CD14-positive monocyte (primary cell): Measurements from ENCODE around the gene MYL4. TPM values are rescaled to one million over a fixed set of nuclear protein-coding genes. Genes with fewer than 3 reads are reported as not detected.

Experiments
- DNase-seq, 3 donors: peaks; one replicate each; pipeline ENCODE4 v3.0.0-alpha.2; 2011 to 2022
- H2AFZ ChIP-seq: 2 replicates; pipeline ENCODE4 v1.6.0; 2012; ENCODE audit warnings: mild to moderate bottlenecking, low read depth, low read length, inconsistent platforms; ENCODE audit not compliant: insufficient read depth, poor library complexity, severe bottlenecking
- H3K27ac ChIP-seq, 2 donors: 1 replicate in 1 of 2; 2 replicates in 1 of 2; pipeline ENCODE4 v1.5.1; 2012 to 2013; ENCODE audit warnings: low read length in 2 of 2, control low read depth in 1 of 2, inconsistent platforms in 1 of 2, low read depth in 1 of 2, mild to moderate bottlenecking in 1 of 2
- H3K27me3 ChIP-seq, 2 donors: one replicate each; pipeline versions ENCODE4 v1.6.0 to v1.6.1; 2011 to 2013; ENCODE audit warnings: low read length in 2 of 2; ENCODE audit not compliant: control insufficient read depth in 2 of 2, insufficient read depth in 2 of 2
- H3K36me3 ChIP-seq, 2 donors: replicated peaks in 1 of 2; 1 replicate in 1 of 2; 2 replicates in 1 of 2; pipeline versions ENCODE4 v1.5.1 to v1.6.1; 2012 to 2013; ENCODE audit warnings: low read length in 2 of 2, control low read depth in 1 of 2, inconsistent platforms in 1 of 2, mild to moderate bottlenecking in 1 of 2; ENCODE audit not compliant: insufficient read depth in 2 of 2, control insufficient read depth in 1 of 2
- H3K4me1 ChIP-seq, 2 donors: 1 replicate in 1 of 2; 2 replicates in 1 of 2; pipeline versions ENCODE4 v1.5.1 to v1.6.1; 2012 to 2013; ENCODE audit warnings: low read length in 2 of 2, control low read depth in 1 of 2, inconsistent platforms in 1 of 2, mild to moderate bottlenecking in 1 of 2, moderate library complexity in 1 of 2; ENCODE audit not compliant: insufficient read depth in 2 of 2, control insufficient read depth in 1 of 2
- H3K4me2 ChIP-seq: replicated peaks from 2 replicates; pipeline ENCODE3; 2012; ENCODE audit warnings: low read length, moderate library complexity, mild to moderate bottlenecking; ENCODE audit not compliant: poor library complexity, severe bottlenecking; ENCODE audit errors: extremely low read depth
- H3K4me3 ChIP-seq, 3 experiments: fragments of 200-600 bp in 1 of 3; sonication (generic) in 1 of 3; replicated peaks in 1 of 3; 1 replicate in 2 of 3; 2 replicates in 1 of 3; pipeline ENCODE4 v1.5.1; 2011 to 2013; ENCODE audit warnings: low read length in 3 of 3, mild to moderate bottlenecking in 3 of 3, control low read depth in 2 of 3, low read depth in 2 of 3, inconsistent platforms in 1 of 3, moderate library complexity in 1 of 3
- H3K79me2 ChIP-seq: 2 replicates; pipeline ENCODE4 v1.6.0; 2012; ENCODE audit warnings: mild to moderate bottlenecking, control low read depth, inconsistent platforms, low read length, moderate library complexity; ENCODE audit not compliant: insufficient read depth
- H3K9ac ChIP-seq: 2 replicates; pipeline ENCODE4 v1.6.0; 2017; ENCODE audit warnings: low read length, mild to moderate bottlenecking; ENCODE audit not compliant: insufficient read depth, poor library complexity, severe bottlenecking
- H3K9me3 ChIP-seq, 2 donors: replicated peaks in 1 of 2; 1 replicate in 1 of 2; 2 replicates in 1 of 2; pipeline versions ENCODE4 v1.5.1 to v1.6.1; 2012 to 2013; ENCODE audit warnings: low read length in 2 of 2, control low read depth in 1 of 2; ENCODE audit not compliant: control insufficient read depth in 1 of 2, insufficient read depth in 1 of 2
- H4K20me1 ChIP-seq: 2 replicates; pipeline ENCODE4 v1.6.0; 2012; ENCODE audit warnings: mild to moderate bottlenecking, low read length, control low read depth, moderate library complexity; ENCODE audit not compliant: insufficient read depth
- H3K27ac Mint-ChIP-seq, 7 donors: one replicate each; pipeline ENCODE4 v1.8.0; 2020; ENCODE audit warnings: mild to moderate bottlenecking in 7 of 7, mixed read lengths in 7 of 7, moderate library complexity in 6 of 7, inconsistent platforms in 2 of 7
- H3K27me3 Mint-ChIP-seq, 3 donors: one replicate each; pipeline ENCODE4 v1.8.0; 2021 to 2022; ENCODE audit warnings: low read depth in 3 of 3, mild to moderate bottlenecking in 3 of 3, mixed read lengths in 3 of 3, moderate library complexity in 3 of 3, inconsistent platforms in 1 of 3
- H3K36me3 Mint-ChIP-seq, 2 donors: one replicate each; pipeline ENCODE4 v1.8.0; 2020; ENCODE audit warnings: mixed read lengths in 2 of 2, inconsistent platforms in 1 of 2, mild to moderate bottlenecking in 1 of 2
- H3K4me1 Mint-ChIP-seq: one replicate; pipeline ENCODE4 v1.8.0; 2020; ENCODE audit warnings: mild to moderate bottlenecking, mixed read lengths
- H3K4me3 Mint-ChIP-seq, 2 donors: one replicate each; pipeline ENCODE4 v1.8.0; 2020; ENCODE audit warnings: mild to moderate bottlenecking in 2 of 2, mixed read lengths in 2 of 2, moderate library complexity in 1 of 2
- H3K9me3 Mint-ChIP-seq, 7 donors: one replicate each; pipeline ENCODE4 v1.8.0; 2020 to 2022; ENCODE audit warnings: mixed read lengths in 7 of 7, mild to moderate bottlenecking in 6 of 7, moderate library complexity in 6 of 7, inconsistent platforms in 2 of 7
- WGBS: methylation state at CpG from one replicate; pipeline ENCODE4 v1.1.5; 2013; ENCODE audit warnings: missing lambda C conversion rate; ENCODE audit not compliant: insufficient coverage; 5-methylcytosine and 5-hydroxymethylcytosine counted together
- intact Hi-C, 2 donors: fragments of 100-400 bp; cut with micrococcal nuclease; formaldehyde crosslinking; loops; one replicate each; pipeline versions ENCODE4 v1.15.0 to v1.15.1; 2023
- polyA plus RNA-seq, 3 donors: library from polyadenylated mRNA; depleted of rRNA in 1 of 3; unstranded in 2 of 3; stranded (reverse) in 1 of 3; fragments of 300-500 nt in 2 of 3; fragments of >200 nt in 1 of 3; fragmentation: Illumina TruSeq in 2 of 3; gene quantifications; 1 replicate in 2 of 3; 2 replicates in 1 of 3; pipeline ENCODE4 v1.2.3, GENCODE V29; 2012 to 2021
- TF ChIP-seq, protein P1 (sequence below): fragments of 200-600 bp; IDR thresholded peaks from one replicate; pipeline ENCODE4 v1.8.0; 2022; ENCODE audit warnings: antibody characterized with exemption, mild to moderate bottlenecking

Gene MYL4
- polyA plus RNA-seq, 3 donors = 0.43 TPM; not detected in 2

DNA sequence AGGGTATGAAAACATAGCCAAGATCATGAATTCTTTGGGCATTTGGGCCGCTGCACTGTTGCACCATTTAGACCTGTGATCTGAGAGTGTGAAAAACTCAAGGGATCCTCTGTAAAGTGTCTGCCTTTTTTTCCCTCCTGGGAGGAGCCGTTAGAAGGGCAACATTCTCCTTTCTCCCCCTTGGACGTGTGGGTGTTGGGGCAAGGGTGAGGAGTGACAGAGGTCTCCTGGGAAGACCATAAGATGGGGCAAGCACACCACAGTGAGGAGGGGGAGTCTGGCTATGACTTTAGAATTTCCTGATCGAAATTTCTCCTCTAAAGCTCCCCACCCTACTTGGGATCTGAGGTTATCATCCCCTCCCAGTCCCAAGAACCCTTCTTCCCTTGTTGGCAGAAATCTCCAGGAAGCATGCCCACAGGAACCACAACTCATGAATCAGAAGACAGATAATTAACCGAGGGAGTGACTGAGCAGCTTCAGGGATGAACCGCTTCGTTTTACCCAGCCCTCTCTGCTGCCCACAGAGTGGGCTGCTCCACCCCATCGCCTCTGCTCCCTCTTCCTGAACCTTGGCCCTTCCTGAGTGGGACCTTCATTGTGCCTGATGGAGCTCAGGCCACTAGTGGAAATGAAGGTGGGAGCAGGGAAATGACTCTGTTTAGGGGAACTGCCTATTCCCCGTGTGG lies 48.6 kb downstream of the MYL4 start:
- H3K27me3 ChIP-seq = peaks cover 44 to 54% of the 10 kb centered on the region in 2 donors
- peaks cover 0 to 15% (median 2%) of the 10 kb centered on the region in 7 donors for H3K9me3 Mint-ChIP-seq
- H3K27me3 Mint-ChIP-seq = peaks cover 51 to 70% (median 57%) of the 10 kb centered on the region in 3 donors
- peak overlapping the region; percentile 38 for H2AFZ ChIP-seq
- no peak overlapping the region for H3K4me3 ChIP-seq
- no peak overlapping the region for H3K27ac ChIP-seq
- TF ChIP-seq, protein P1, sequence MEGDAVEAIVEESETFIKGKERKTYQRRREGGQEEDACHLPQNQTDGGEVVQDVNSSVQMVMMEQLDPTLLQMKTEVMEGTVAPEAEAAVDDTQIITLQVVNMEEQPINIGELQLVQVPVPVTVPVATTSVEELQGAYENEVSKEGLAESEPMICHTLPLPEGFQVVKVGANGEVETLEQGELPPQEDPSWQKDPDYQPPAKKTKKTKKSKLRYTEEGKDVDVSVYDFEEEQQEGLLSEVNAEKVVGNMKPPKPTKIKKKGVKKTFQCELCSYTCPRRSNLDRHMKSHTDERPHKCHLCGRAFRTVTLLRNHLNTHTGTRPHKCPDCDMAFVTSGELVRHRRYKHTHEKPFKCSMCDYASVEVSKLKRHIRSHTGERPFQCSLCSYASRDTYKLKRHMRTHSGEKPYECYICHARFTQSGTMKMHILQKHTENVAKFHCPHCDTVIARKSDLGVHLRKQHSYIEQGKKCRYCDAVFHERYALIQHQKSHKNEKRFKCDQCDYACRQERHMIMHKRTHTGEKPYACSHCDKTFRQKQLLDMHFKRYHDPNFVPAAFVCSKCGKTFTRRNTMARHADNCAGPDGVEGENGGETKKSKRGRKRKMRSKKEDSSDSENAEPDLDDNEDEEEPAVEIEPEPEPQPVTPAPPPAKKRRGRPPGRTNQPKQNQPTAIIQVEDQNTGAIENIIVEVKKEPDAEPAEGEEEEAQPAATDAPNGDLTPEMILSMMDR = no peak
- peak overlapping the region in 1 of 2 donors; percentile 65 for H3K4me3 Mint-ChIP-seq
- no peak overlapping the region for H3K4me2 ChIP-seq
- no peaks in the 10 kb centered on the region for H3K36me3 ChIP-seq
- peaks cover 9 to 15% of the 10 kb centered on the region in 2 donors for H3K4me1 ChIP-seq
- no peak overlapping the region for H3K27ac Mint-ChIP-seq
- H3K79me2 ChIP-seq = no peaks in the 10 kb centered on the region
- peaks cover 6 to 9% of the 10 kb centered on the region in 2 donors for H3K36me3 Mint-ChIP-seq
- H3K9me3 ChIP-seq = peaks cover 0 to 4% of the 10 kb centered on the region in 2 donors
- no peak for DNase-seq
- WGBS = 0% methylated on average over 3 of the region's 9 CpGs
- H3K9ac ChIP-seq = no peak overlapping the region
- intact Hi-C loops = loop anchor here in 1 of 2 donors (5.0 kb wide), 2 partner anchors 40 to 55 kb away; no protein-coding TSS in a partner anchor
- H4K20me1 ChIP-seq = no peaks in the 10 kb centered on the region
- H3K4me1 Mint-ChIP-seq = peaks cover 25% of the 10 kb centered on the region

DNA sequence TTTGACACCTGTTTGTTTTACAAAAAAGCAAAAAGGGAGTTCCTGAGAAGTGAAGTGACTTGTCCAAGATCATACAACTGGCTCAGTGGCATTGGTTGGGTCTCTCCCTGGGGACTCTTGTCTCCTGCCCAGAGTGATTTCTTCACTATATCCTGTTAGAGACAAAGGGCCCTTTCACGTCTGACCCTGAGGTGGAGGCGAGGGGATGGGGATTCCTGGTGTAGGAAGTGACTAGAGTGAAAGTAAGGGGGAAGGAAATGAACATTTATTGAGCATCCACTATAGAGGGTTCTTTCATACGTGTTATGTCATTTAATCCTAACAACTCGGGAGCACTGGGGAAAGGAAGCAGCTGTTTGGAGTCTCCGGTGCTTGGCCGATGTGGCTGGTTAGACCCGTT lies 53.4 kb downstream of the MYL4 start:
- TF ChIP-seq, protein P1 = no peak
- Histone ChIP-seq H3K27me3 (peaks cover 8 to 10% of the 10 kb centered on the region in 2 donors), H3K36me3 (no peaks in the 10 kb centered on the region), H2AFZ (no peak overlapping the region), H3K4me1 (no peaks in the 10 kb centered on the region), H3K4me3 (no peak overlapping the region), H3K9me3 (no peaks in the 10 kb centered on the region), H3K27ac (no peak overlapping the region), H3K4me2 (no peak overlapping the region), H4K20me1 (no peaks in the 10 kb centered on the region), H3K79me2 (no peaks in the 10 kb centered on the region), H3K9ac (no peak overlapping the region)
- Mint-ChIP-seq H3K36me3 (peaks cover 0 to under 1% of the 10 kb centered on the region in 2 donors), H3K27me3 (peaks cover 14 to 25% (median 18%) of the 10 kb centered on the region in 3 donors), H3K4me1 (peaks cover 19% of the 10 kb centered on the region), H3K27ac (peak overlapping the region in 1 of 7 donors; percentile 37), H3K4me3 (no peak overlapping the region), H3K9me3 (peaks cover 0 to 4% (median under 1%) of the 10 kb centered on the region in 7 donors)
- no peak for DNase-seq
- intact Hi-C loops = no loop called here
- 89% methylated on average over 5 of the region's 7 CpGs for WGBS
